ENCODE data around the gene CELA1.

The CELA1 gene

GRCh38 chr12:51341251-51342007 is 5.0 kb downstream of the CELA1 start:
- TF ChIP-seq FOXP2 (optimal IDR thresholded peaks at IDR 0.05; ENCODE audit: borderline replicate concordance, extremely low read depth, extremely low read length, insufficient read depth) = no peak
- TF ChIP-seq SIN3A (IDR thresholded peaks at IDR 0.05; ENCODE audit: borderline replicate concordance, insufficient read depth, low read length) = no peak
- TF ChIP-seq REST (IDR thresholded peaks at IDR 0.05; ENCODE audit: insufficient read depth in 1 of 2, low read depth in 2 of 2, low read length in 2 of 2) = no peak
- TF ChIP-seq TAF1 (IDR thresholded peaks at IDR 0.05; ENCODE audit: borderline replicate concordance, insufficient read depth, low read length) = no peak
- TF ChIP-seq POLR2AphosphoS5 (IDR thresholded peaks at IDR 0.05; ENCODE audit: low read depth, low read length) = no peak

DNA sequence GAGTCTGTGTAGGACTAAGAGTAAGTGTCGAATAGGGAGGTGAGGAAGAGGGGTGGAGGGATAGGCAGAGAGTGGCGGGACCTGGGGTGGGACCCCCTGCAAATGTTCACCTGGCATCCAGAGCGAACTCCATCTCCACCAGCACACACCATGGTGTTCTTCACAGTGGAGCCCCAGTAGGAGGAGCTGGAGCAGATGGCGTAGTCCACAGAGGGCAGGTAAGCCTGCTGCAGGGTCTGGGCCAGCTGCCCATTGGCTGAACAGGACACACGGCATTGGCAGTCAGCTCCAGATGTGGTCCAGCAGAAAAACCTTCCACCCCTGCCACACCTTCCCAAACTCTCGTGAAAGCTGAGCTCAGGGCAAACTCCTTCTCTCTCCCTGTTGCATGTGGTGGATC is 6.7 kb downstream of the CELA1 start:
- TF ChIP-seq POLR2AphosphoS5 (IDR thresholded peaks at IDR 0.05; ENCODE audit: low read depth, low read length) (no peak), REST (IDR thresholded peaks at IDR 0.05; ENCODE audit: insufficient read depth in 1 of 2, low read depth in 2 of 2, low read length in 2 of 2) (no peak), SIN3A (IDR thresholded peaks at IDR 0.05; ENCODE audit: borderline replicate concordance, insufficient read depth, low read length) (no peak), FOXP2 (optimal IDR thresholded peaks at IDR 0.05; ENCODE audit: borderline replicate concordance, extremely low read depth, extremely low read length, insufficient read depth) (no peak), TAF1 (IDR thresholded peaks at IDR 0.05; ENCODE audit: borderline replicate concordance, insufficient read depth, low read length) (no peak)

GRCh38 chr12:51335931-51336330 is 10.5 kb downstream of the CELA1 start:
- TF ChIP-seq REST (IDR thresholded peaks at IDR 0.05; ENCODE audit: insufficient read depth in 1 of 2, low read depth in 2 of 2, low read length in 2 of 2) = no peak
- TF ChIP-seq FOXP2 (optimal IDR thresholded peaks at IDR 0.05; ENCODE audit: borderline replicate concordance, extremely low read depth, extremely low read length, insufficient read depth) = no peak
- TF ChIP-seq POLR2AphosphoS5 (IDR thresholded peaks at IDR 0.05; ENCODE audit: low read depth, low read length) = no peak
- TF ChIP-seq SIN3A (IDR thresholded peaks at IDR 0.05; ENCODE audit: borderline replicate concordance, insufficient read depth, low read length) = no peak
- TF ChIP-seq TAF1 (IDR thresholded peaks at IDR 0.05; ENCODE audit: borderline replicate concordance, insufficient read depth, low read length) = no peak

- no peak for TF ChIP-seq REST (IDR thresholded peaks at IDR 0.05; ENCODE audit: insufficient read depth in 1 of 2, low read depth in 2 of 2, low read length in 2 of 2)
- TF ChIP-seq SIN3A (IDR thresholded peaks at IDR 0.05; ENCODE audit: borderline replicate concordance, insufficient read depth, low read length) = no peak
- no peak for TF ChIP-seq POLR2AphosphoS5 (IDR thresholded peaks at IDR 0.05; ENCODE audit: low read depth, low read length)
- TF ChIP-seq TAF1 (IDR thresholded peaks at IDR 0.05; ENCODE audit: borderline replicate concordance, insufficient read depth, low read length) = no peak
- TF ChIP-seq FOXP2 (optimal IDR thresholded peaks at IDR 0.05; ENCODE audit: borderline replicate concordance, extremely low read depth, extremely low read length, insufficient read depth) = no peak
Observed at GRCh38 chr12:51334764-51335163, 11.7 kb downstream of the CELA1 start.
